Psoas muscle (tissue), 8 donors: ENCODE data around the gene PNMA6E. TPM values are rescaled to one million over a fixed set of nuclear protein-coding genes. Genes with fewer than 3 reads are reported as not detected.

Experiments
- ATAC-seq, 4 donors: fragments of 200-7000 bp; cut with Tn5 transposase; one replicate each; pipeline ENCODE4 v1.9.1; 2020; ENCODE audit warnings: moderate library complexity in 3 of 4, mild to moderate bottlenecking in 2 of 4
- DNase-seq, 2 donors: peaks; one replicate each; pipeline ENCODE4 v3.0.0-alpha.2; 2020
- H3K27ac ChIP-seq: fragments of 200-600 bp; one replicate; pipeline ENCODE4 v1.8.0; 2022
- H3K27me3 ChIP-seq, 3 donors: fragments of 200-600 bp in 1 of 3; one replicate each; pipeline versions ENCODE4 v1.6.1 to v1.8.0; 2013 to 2022; ENCODE audit warnings: low read length in 2 of 3, mild to moderate bottlenecking in 2 of 3, moderate library complexity in 1 of 3; ENCODE audit not compliant: insufficient read depth in 3 of 3
- H3K36me3 ChIP-seq, 2 donors: fragments of 200-600 bp in 1 of 2; one replicate each; pipeline versions ENCODE4 v1.6.1 to v1.8.0; 2013 to 2022; ENCODE audit warnings: low read depth in 1 of 2, mild to moderate bottlenecking in 1 of 2, moderate library complexity in 1 of 2; ENCODE audit not compliant: insufficient read depth in 1 of 2
- H3K4me1 ChIP-seq: fragments of 200-600 bp; one replicate; pipeline ENCODE4 v1.8.0; 2022
- H3K4me3 ChIP-seq: fragments of 200-600 bp; one replicate; pipeline ENCODE4 v1.8.0; 2022; ENCODE audit warnings: mild to moderate bottlenecking
- H3K9me3 ChIP-seq: fragments of 200-600 bp; one replicate; pipeline ENCODE4 v1.8.0; 2022
- CTCF ChIP-seq: fragments of 200-600 bp; IDR thresholded peaks from one replicate; pipeline ENCODE4 v1.8.0; 2022; ENCODE audit warnings: antibody characterized with exemption
- WGBS, 3 donors: extraction: QIAGEN DNeasy Blood & Tissue Kit; methylation state at CpG; one replicate each; pipeline versions ENCODE4 v1.1.6 to v1.1.7; 2013; 5-methylcytosine and 5-hydroxymethylcytosine counted together
- intact Hi-C, 2 donors: fragments of 100-400 bp; cut with DNase I; formaldehyde crosslinking; loops; one replicate each; pipeline versions ENCODE4 v1.11.0 to v1.14.2; 2022
- polyA plus RNA-seq, 3 donors: library from polyadenylated mRNA; stranded (reverse); fragments of 200-250 nt; gene quantifications; one replicate each; pipeline ENCODE4 v1.2.3, GENCODE V29; 2013
- total RNA-seq, 4 donors: library from RNA; stranded (reverse); fragmentation: NEBNext Ultra II Directional in 2 of 4; extraction: Animal tissue kit (Norgen Biotek cat#: 25700) in 2 of 4; gene quantifications; one replicate each; pipeline versions ENCODE4 v1.2.1 to v1.2.4, GENCODE V29; 2021 to 2023
- donor health status: healthy with polysubstance abuse.
- donor health status: DM: no; HTN: no; CAD: no; lungs with moderate emphysema.
- donor health status: Bipolar disorder and iron deficiency.
- donor health status: healthy.
- donor health status: DM: yes; HTN: yes; CAD: no.
- donor health status: DM: no; HTN: no; CAD: no.
- donor health status: DM: no; HTN: no; CAD: no.
- donor health status: DM: yes; HTN: yes; CAD: no.

Gene PNMA6E
- total and polyA plus RNA-seq, 7 donors, result not detected

- DNase-seq, result no peak
- no peak for TF ChIP-seq CTCF
- Histone ChIP-seq H3K27me3 (no peaks in the 10 kb centered on the region), H3K9me3 (peaks cover 4% of the 10 kb centered on the region), H3K4me3 (no peak overlapping the region), H3K4me1 (no peaks in the 10 kb centered on the region), H3K27ac (no peak overlapping the region), H3K36me3 (no peaks in the 10 kb centered on the region)
- no peak for ATAC-seq
- intact Hi-C loops, result no loop called here
- WGBS, 3 donors, result 77 to 95% (median 89%) methylated on average over 1 of the region's 1 CpG
Observed at GRCh38 chrX:153357877-153358276, 43.3 kb downstream of the PNMA6E start.

- 36 to 48% (median 42%) methylated on average over 9 to 12 of the region's 12 CpGs for WGBS, 3 donors
- DNase-seq, result no peak
Observed at GRCh38 chrX:153353416-153353815, 47.7 kb downstream of the PNMA6E start.

DNA sequence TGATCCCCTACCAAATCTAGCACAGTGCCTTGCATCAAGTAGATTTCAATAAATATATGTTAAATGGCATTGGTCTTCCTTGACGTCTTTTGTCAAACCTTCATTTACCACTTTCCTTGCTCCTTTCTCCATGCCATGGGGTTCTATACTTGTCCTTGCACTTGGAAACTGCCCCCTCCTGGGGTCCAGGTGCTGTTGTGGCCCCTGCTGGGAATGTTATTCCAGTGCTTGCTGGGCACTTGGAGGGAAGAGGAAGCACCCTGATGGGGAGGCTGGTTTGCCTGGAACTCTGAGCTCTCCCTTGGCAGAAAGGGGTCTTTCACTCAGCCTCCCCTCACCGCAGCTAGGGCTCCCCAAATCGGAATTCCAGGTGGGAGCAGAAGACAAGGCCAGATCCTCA, 48.3 kb downstream of the PNMA6E start:
- no peaks in the 10 kb centered on the region for H3K4me1 ChIP-seq
- H3K9me3 ChIP-seq, result no peaks in the 10 kb centered on the region
- H3K4me3 ChIP-seq, result no peak overlapping the region
- H3K27ac ChIP-seq, result no peak overlapping the region
- no peak for TF ChIP-seq CTCF
- H3K36me3 ChIP-seq, result peaks cover 0 to 11% of the 10 kb centered on the region in 2 donors
- WGBS, 3 donors, result 66 to 80% (median 73%) methylated on average over 3 of the region's 3 CpGs
- ATAC-seq (no peak), DNase-seq (no peak)
- peaks cover 0 to 4% (median 0%) of the 10 kb centered on the region in 3 donors for H3K27me3 ChIP-seq
- intact Hi-C loops, result no loop called here

More at GRCh38 chrX:153353416-153353815, 47.7 kb downstream of the PNMA6E start:
- intact Hi-C loops, result no loop called here
- no peaks in the 10 kb centered on the region for H3K9me3 ChIP-seq
- no peak overlapping the region for H3K27ac ChIP-seq
- no peak overlapping the region for H3K4me3 ChIP-seq
- no peaks in the 10 kb centered on the region for H3K4me1 ChIP-seq
- no peak for ATAC-seq
- TF ChIP-seq CTCF, result no peak
- peaks cover 0 to 8% of the 10 kb centered on the region in 2 donors for H3K36me3 ChIP-seq
- H3K27me3 ChIP-seq, result peaks cover 0 to 4% (median 0%) of the 10 kb centered on the region in 3 donors

- no peak for TF ChIP-seq CTCF
- no peaks in the 10 kb centered on the region for H3K4me1 ChIP-seq
- H3K27ac ChIP-seq, result no peak overlapping the region
- no peak for DNase-seq
- ATAC-seq, result no peak
- peaks cover 2 to 20% of the 10 kb centered on the region in 2 donors for H3K36me3 ChIP-seq
- H3K9me3 ChIP-seq, result no peaks in the 10 kb centered on the region
- intact Hi-C loops, result no loop called here
- WGBS, 3 donors, result 78 to 92% (median 88%) methylated on average over 8 of the region's 8 CpGs
- H3K27me3 ChIP-seq, result peaks cover 0 to 4% (median 0%) of the 10 kb centered on the region in 3 donors
- H3K4me3 ChIP-seq, result no peak overlapping the region
Observed at GRCh38 chrX:153351981-153352380, 49.2 kb downstream of the PNMA6E start.

DNA sequence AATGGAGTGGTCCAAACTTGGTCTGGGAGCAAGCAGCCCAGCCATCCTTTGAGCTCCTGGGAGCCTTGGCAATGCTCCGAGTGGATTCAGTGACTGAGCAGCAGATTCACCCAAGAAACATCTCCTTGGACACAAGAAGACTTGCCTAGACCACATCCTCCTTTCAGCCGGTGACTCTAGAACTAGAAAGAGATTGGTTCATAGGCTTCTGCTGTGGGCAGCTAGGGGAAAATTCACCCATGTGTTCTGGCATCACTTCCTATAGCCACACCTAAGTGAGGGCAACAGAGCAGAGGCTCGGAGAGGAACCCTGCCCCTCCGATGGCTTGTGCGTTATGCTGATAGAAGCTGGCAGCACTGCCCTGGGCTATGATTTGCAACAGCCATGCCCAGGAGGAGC, 51.2 kb downstream of the PNMA6E start:
- H3K4me1 ChIP-seq, result no peaks in the 10 kb centered on the region
- 91 to 100% (median 92%) methylated on average over 5 of the region's 5 CpGs for WGBS, 3 donors
- no peak for ATAC-seq

More for the DNA sequence above, 51.2 kb downstream of the PNMA6E start:
- TF ChIP-seq CTCF, result no peak
- H3K9me3 ChIP-seq, result no peaks in the 10 kb centered on the region
- H3K27me3 ChIP-seq, result peaks cover 0 to 4% (median 0%) of the 10 kb centered on the region in 3 donors
- intact Hi-C loops, result no loop called here
- H3K4me3 ChIP-seq, result no peak overlapping the region
- no peak overlapping the region for H3K27ac ChIP-seq
- H3K36me3 ChIP-seq, result peaks cover 5 to 31% of the 10 kb centered on the region in 2 donors
- DNase-seq, result no peak
